HG02571 (cell line): ENCODE data around the gene RBM3.
"Not testable (repeated sequence)": the region's sequence is repeated elsewhere in the genome, so short reads cannot be mapped to it uniquely, and the experiment has no call there.

Source experiments
- ATAC-seq: cut with Tn5 transposase; IDR thresholded peaks from one replicate; pipeline ENCODE4 v1.9.1; 2021; ENCODE audit warnings: mild to moderate bottlenecking, moderate library complexity; ENCODE audit not compliant: unreplicated experiment

Gene RBM3

DNA sequence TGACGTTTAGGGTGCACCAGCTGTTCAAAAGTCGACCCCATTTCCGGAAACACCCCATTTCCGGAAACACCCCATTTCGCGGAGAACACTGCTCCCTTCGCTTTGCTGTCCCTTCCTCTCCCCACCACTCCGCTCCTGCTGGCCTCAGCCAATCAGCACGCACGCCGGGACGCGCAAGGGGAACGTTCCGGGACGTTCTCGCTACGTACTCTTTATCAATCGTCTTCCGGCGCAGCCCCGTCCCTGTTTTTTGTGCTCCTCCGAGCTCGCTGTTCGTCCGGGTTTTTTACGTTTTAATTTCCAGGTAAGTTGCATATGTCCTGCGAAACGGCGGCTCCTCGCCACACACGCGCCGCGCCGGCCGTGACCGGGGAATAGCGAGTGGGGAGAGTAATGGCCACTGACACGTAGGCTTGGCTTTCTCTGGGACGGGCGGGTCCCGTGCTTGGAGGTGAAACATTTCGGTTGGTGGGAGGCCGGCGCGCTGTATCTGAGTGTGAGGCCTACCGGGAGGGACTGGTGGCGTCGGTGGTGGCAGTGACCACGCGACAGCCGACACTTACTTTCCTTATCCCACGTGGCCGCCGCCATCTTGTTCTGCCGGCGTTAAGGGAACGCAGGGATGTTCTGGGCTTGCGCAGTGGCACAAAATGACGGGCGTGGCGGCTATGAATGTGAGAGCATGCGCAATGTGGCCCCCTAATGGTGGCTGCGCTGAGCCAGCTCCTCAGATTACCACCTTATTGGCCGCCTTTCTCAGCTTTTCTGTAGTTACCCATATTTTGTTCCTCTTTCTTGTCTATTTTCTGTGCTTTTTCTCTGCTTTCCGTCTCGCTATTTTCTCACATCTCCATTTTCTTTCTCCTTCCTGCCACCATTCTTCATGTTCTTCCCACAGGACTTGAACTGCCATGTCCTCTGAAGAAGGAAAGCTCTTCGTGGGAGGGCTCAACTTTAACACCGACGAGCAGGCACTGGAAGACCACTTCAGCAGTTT, at the start of gene RBM3:
TSS of gene RBM3 (plus strand) at position 215 of the 997 bp plus-strand sequence. CDS start at position 912, 697 bp downstream.
- peak; percentile 90 for ATAC-seq

DNA sequence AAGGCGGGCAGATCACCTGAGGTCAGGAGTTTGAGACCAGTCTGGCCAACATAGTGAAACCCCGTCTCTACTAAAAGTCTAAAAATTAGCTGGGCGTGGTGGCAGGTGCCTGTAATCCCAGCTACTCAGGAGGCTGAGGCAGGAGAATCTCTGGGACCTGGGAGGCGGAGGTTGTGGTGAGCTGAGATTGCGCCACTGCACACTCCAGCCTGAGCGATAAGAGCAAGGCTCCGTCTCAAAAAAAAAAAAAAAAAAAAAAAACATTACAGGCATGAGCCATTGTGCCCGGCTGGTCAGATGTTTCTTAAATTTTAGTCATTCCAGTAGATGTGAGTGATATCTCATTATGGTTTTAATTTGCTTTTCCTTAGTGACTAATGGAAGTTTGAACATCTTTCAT, 48.4 kb upstream of the RBM3 start:
- ATAC-seq, result not testable (repeated sequence)

DNA sequence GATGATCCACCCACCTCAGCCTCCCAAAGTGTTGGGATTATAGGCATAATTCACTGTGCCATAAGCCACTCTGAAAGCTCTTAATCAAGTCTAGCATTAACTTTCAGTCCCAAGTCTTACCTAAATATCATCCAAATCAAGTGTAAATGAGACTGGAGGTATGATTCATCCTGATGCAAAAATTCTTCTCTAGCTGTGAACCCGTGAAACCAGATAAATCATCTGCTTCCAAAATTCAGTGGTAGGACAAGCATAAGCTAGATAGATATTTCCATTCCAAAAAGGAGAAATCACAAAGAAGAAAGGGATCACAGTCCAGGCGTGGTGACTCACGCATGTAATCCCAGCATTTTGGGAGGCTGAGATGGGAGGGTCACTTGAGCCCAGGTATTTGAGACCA, 43.5 kb upstream of the RBM3 start:
- no peak for ATAC-seq

DNA sequence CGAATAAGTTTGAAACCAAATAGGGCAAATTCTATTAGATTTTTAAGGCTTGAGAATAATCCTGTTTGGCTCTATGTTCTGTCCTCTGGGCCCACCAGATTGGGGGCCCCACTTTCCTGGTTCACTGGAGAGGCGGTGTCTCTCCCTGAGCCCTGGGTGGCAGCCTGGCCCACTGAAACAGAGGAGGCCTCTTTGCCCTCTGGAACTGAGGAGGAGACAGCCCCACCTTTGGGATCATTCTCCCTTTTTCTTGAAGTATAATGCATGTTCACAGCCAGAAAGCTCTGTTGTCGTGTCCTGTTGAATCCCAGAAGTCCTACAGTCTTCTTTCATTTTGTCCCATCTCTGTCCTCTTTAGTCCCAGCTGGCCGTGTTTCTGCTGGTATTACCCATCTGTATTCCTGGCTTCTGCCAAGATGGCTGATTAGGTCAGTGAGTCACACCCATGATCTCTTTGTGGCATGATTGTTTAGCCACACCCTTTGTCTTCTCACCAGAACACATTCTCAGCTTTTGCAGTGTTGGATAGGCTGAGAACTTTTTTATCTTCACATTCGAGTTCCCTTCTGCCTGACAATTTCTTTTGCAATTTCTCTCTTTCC, 42.8 kb upstream of the RBM3 start:
- ATAC-seq, result no peak

DNA sequence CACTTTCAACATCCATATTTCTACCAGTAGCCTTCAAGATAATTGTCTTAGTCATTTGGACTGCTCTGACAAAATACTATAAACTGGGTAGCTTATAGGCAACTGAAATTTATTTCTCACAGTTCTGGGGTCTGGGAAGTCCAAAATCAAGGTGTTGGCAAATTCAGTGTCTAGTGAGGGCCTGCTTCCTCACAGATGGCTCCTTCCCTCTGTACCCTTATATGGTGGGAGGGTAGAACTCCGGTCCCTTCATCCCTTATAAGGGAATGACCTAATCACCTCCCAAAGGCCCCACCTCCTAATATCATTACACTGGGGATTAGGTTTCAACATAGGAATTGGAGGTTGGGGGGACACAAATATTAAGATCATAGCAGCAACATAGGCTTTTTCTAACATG, 42.1 kb upstream of the RBM3 start:
- no peak for ATAC-seq

DNA sequence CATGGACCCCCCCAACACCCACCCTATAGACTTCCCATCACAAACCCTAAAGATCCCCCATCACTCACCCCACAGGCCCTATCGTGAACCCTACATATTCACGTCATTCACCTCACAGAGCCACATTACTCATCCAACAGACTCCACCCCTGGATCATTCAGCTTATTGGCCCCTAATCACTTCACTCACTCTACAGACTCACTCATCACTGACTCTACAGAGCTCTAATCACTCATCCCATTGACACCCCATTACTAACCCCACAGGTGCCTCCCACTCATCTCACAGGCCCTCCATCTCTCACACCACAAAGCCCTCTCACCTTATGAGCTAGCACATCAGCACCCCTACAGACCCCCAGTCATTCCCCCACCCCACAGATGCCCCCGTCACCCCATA, 41.1 kb upstream of the RBM3 start:
- no peak for ATAC-seq

DNA sequence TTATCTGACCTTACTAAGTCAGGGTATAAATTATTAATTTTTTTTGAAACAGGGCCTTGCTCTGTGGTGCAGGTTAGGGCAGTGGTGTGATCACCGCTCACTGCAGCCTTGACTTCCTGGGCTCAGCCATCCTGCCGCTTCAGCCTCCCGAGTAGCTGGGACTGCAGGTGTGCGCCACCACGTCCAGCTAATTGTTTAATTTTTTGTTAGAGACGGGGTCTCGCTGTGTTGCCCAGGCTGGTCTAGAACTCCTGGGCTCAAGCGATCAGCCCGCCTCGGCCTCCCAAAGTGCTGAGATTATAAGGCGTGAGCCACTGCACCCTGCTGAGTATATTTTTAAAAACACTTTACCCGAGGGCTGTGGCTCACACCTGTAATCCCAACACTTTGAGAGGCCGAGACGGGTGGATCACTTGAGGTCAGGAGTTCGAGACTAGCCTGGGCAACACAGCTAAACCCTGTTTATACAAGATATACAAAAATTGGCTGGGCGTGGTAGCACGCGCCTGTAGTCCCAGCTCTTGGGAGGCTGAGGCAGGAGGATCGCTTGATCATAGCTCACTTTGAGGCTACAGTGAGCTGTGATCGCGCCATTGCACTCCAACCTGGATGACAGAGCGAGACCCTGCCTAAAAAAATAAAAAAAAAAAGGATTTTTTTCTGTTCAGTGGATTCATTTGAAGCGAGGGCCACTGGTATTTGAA, 35.5 kb upstream of the RBM3 start:
- ATAC-seq, result no peak

DNA sequence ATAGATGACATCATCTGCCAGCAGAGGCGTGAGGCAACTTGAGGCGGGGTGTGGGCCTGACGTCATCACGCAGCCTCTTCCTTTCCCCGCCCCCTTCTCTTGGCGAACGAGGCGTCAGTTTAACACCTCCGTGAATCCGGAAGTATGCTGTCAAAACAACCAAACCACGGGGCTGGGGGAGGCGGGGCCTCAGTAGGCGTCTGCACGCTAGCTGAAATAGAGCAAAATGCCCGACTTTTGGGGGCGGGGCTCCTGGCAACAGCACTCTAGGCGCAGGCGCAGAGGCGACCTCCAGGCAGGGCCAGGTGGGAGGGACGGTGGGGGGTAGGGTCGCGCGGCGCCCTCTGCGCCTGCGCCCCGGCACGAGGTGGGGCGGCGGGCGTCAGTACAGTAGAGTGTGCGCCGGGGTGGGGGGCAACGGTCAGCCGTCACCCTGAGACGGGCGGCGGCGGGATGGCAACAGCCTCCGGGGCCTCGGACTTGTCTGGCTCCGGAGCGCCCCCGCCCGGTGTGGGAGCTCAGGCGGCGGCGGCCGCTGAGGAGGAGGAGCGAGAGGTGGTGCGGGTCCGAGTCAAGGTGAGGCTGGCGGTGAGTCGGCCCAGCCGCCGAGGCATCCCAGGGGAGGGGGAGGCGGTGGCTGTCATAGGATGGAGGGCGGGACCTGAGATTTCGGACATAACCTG, 34.8 kb upstream of the RBM3 start, which contains the start of gene TBC1D25:
TSS of gene TBC1D25 (plus strand) at position 370 of the 683 bp plus-strand sequence. CDS start at position 454, 84 bp downstream.
- peak; percentile 77 for ATAC-seq

DNA sequence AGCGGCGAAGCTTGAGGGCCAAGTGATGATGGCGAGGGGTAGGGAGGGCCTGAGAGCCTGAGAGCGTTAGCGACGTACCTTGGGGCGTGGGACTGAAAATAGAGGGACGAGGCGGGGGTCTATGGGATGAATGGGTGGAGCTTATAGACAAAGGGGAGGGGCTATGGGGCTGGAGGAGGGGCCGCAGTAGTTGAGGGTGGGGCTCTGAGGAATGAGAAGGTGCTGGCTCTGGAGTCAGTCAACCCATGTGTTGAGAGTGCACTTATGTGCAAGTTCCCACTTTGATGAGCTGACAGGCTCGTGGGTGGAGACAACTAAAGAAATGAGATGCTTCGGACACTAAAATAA, 34.3 kb upstream of the RBM3 start:
- peak; percentile 39 for ATAC-seq

DNA sequence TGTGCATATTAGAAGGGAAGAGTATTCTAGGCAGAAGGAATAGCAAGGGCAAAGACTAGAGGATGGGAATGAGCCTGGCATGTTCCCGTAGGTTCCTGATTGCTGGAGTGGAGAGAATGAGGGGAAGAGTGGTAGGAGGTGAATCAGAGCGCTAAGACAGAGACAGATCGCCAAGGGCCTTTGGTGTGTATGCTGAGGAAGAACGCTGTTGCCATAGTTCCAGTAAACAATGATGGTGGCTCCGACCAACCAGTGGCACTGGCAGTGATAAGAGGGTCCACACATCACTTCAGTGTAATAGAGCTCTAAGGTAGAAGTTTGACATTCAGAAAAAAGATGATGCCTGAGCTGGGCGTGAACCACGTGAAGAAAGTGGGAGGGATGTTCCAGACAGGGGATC, 33.8 kb upstream of the RBM3 start:
- ATAC-seq, result no peak

DNA sequence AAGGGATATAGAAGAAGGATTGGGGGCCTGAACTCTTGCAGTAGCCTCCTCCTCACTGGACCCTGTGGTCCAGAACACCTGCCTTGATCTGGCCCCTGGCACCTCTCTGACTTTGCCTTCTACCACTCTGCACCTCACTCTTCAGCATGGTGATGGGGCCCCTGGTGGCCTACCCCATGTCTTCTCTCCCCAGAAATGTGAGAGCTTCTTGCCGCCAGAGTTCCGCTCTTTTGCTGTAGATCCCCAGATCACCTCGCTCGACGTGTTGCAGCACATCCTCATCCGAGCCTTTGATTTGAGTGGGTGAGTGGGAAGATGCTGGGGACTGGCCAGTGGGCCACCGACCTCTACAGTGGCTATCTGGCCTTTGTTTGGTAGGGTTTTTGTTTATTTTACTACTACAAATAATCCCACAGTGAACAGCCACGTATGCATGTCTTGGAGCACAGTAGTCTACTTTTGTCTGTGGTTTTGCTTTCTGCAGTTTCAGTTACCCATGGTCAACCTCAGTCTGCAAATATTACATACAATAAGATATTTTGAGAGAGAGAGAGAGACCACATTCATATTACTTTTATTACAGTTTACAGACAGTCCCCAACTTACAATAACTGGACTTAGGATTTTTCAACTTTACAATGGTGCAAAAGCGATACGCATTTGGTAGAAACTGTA, 33.0 kb upstream of the RBM3 start:
- no peak for ATAC-seq

DNA sequence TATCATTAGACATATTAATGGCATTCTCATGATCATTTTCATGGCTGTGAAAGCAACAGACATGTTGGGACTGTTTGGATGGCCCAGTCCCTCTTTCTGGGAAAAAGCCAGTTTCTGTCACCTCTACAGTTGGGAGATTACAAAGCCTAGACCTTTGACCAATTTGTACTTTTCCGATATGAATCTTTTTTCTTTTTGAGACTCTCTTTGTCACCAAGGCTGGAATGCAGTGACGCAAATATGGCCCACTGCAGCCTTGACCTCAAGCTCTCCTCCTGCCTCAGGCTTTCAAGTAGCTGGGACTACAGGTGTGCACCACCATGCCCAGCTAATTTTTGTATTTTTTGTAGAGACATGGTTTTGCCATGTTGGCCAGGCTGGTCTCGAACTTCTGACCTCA, 25.4 kb upstream of the RBM3 start:
- no peak for ATAC-seq

DNA sequence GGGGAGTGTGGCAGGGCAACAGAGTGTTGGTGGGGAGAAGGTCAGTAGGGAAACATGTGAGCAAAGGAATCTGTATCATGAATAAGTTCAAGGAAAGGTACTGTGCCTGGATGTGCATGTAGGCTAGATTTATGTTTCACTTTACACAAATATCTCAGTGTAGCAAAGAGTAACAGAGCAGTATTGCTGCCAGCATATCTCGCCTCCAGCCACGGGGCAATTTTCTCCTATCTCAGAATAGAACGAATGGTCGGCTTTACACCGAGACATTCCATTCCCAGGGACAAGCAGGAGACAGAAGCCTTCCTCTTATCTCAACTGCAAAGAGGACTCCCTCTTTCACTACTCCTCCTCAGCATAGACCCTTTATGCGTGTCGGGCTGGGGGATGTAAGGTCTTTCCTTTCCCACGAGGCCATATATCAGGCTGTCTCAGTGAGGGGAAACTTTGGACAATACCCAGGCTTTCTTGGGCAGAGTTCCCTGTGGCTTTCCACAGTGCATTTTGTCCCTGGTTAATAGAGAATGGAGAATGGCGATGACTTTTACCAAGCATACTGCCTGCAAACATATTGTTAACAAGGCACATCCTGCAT, 18.5 kb upstream of the RBM3 start:
- ATAC-seq, result not testable (repeated sequence)

DNA sequence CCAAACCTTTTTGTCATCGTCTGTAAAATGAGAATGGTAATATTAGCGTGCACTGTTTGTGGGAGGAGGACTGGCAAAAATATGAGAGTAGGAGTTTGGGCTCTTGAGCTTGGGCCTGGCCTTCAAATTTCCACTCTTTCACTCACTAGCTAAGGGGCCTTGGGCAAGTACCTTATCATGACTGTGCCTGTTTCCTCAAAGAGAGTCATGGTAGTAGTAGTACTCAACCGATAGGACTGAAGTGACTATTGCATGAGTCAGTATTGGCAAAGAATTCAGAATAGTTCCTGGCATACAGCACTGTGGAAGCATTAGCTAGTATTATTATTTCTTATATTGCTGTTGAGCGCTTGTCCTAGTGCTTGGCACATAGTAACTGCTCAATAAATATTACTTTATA, 16.0 kb upstream of the RBM3 start:
- ATAC-seq, result no peak

DNA sequence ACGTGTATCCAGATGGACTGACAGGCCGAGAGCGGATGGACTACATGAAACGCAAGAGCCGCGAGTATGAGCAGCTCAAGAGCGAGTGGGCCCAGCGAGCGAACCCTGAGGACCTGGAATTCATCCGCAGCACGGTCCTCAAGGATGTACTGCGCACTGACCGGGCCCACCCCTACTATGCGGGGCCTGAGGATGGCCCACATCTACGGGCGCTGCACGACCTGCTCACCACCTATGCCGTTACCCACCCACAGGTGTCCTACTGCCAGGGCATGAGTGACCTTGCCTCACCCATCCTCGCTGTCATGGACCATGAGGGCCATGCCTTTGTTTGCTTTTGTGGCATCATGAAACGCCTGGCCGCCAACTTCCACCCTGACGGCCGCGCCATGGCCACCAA, 14.6 kb upstream of the RBM3 start:
- ATAC-seq, result no peak

DNA sequence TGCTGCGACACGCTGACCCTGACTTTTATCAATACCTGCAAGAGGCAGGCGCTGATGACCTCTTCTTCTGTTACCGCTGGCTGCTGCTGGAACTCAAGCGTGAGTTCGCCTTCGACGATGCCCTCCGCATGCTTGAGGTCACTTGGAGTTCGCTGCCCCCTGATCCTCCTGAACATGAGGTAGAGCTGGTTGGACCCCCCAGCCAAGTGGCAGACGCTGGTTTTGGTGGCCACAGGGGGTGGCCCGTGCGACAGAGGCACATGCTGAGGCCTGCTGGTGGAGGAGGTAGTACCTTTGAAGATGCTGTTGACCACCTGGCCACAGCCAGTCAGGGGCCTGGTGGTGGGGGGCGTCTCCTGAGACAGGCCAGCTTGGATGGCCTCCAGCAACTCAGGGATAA, 14.2 kb upstream of the RBM3 start:
- ATAC-seq, result no peak

DNA sequence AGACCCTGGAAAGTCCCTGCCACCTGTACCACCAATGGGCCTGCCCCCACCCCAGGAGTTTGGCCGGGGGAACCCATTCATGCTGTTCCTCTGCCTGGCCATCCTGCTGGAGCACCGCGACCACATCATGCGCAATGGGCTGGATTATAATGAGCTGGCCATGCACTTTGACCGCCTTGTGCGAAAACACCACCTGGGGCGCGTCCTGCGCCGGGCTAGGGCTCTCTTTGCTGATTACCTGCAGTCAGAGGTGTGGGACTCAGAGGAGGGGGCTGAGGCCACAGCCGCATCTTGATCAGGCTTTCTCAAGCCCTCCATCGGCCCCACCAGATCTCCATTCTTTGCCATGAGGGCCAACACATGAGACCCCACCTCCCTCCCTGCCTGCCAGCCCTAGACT, 13.6 kb upstream of the RBM3 start:
- no peak for ATAC-seq

DNA sequence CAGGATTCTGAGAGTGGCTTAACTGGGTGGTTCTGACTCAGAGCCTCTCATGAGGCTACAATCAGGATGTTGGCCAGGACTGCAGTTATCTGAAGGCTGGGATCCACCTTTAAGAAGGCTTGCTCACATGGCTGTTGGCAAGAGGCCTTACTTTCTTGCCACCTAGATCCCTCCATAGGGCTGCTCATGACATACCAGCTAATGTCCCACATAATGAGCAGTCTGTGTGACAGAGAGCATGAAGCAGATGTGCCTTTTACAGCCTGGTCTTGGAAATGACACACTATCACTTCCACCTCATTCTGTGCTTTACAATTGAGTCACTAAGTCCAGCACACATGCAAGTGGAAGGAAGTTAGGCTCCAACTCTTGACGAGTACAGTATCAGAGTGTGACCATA, 4.3 kb upstream of the RBM3 start:
- peak; percentile 26 for ATAC-seq

DNA sequence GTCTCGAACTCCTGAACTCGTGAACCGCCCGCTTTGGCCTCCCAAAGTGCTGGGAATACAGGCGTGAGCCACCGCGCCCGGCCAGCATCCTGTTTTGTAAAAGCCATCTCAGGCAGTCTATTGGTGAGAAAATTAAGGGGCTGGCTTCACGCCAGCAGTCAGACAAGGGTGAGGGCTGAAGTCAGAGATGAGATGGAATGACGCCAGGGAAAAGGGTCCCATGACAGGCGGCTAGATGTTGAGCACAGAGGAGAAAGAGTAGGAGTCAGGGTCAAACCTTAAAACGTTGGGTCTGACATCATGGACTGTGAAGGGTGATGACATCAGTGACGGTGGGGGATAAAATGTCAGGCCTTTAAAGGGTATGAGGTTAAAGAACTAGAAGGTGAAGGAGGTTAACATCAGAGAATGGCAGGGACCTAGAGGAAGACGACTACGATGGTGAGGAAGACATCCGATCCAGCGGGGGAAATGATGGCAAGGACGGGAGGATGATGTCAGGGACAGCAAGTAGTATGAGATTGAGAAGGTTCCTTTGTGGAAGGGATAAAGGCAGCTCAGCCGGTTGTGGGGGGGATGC, 504 bp upstream of the RBM3 start:
- no peak for ATAC-seq

DNA sequence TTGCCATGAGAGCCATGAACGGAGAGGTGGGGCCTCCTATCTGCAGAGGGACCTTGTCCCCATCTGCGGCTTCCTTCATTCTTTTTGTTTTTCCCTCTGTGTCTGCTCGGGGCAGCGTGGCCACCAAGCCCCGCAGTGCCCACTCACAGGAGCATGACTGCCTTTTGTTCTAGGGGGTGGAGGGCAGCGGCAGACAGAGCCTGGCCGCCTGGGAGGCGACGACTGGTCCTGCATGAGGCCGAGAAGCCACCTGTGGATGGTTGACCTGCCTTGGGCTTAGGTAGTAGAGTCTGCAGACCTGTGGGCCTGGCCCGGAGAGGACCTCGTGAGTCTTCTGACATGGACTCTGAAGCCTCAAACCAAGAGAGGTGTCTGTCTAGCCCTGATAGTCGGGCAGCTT, 1.4 kb downstream of the RBM3 start:
- ATAC-seq, result no peak
